Measurements from ENCODE around the gene SYT1. TPM values are rescaled to one million over a fixed set of nuclear protein-coding genes. Genes with fewer than 3 reads are reported as not detected.

The SYT1 gene
- total and polyA plus RNA-seq, 11 donors, result 0.08 to 0.86 (median 0.16) TPM; not detected in 6

- whole genome bisulfite sequencing, 4 donors, result 55 to 76% (median 68%) methylated on average over 1 of the region's 1 CpG
- H3K27ac ChIP-seq, result no peak overlapping the region
- no peak for ATAC-seq
- intact Hi-C loops (cut with DNase I), result no loop called here
- no peaks in the 10 kb centered on the region for H3K9me3 ChIP-seq
- no peak overlapping the region for H3K4me3 ChIP-seq
- H3K4me1 ChIP-seq, result no peaks in the 10 kb centered on the region
- H3K36me3 ChIP-seq, result no peaks in the 10 kb centered on the region
- H3K27me3 ChIP-seq, result no peaks in the 10 kb centered on the region
- no peak for DNase-seq
- TF ChIP-seq CTCF (IDR thresholded peaks at IDR 0.05), result no peak
- TF ChIP-seq POLR2A (IDR thresholded peaks at IDR 0.05), result no peak
Measured at GRCh38 chr12:79388011-79388410, 523.4 kb downstream of the SYT1 start.

GRCh38 chr12:79393842-79394241 lies 529.3 kb downstream of the SYT1 start:
- no peak overlapping the region for H3K4me3 ChIP-seq
- no peak overlapping the region for H3K27ac ChIP-seq
- 82 to 87% (median 83%) methylated on average over 2 of the region's 2 CpGs for WGBS, 4 donors
- no peak for DNase-seq
- H3K36me3 ChIP-seq, result no peaks in the 10 kb centered on the region
- intact Hi-C loops (cut with DNase I), result no loop called here
- no peak for TF ChIP-seq POLR2A (IDR thresholded peaks at IDR 0.05)
- TF ChIP-seq CTCF (IDR thresholded peaks at IDR 0.05), result no peak
- H3K27me3 ChIP-seq, result no peaks in the 10 kb centered on the region
- ATAC-seq, result no peak
- H3K9me3 ChIP-seq, result no peaks in the 10 kb centered on the region
- H3K4me1 ChIP-seq, result no peaks in the 10 kb centered on the region

- no peak for DNase-seq
- no peaks in the 10 kb centered on the region for H3K9me3 ChIP-seq
- TF ChIP-seq POLR2A (IDR thresholded peaks at IDR 0.05) (no peak), CTCF (IDR thresholded peaks at IDR 0.05) (no peak)
- intact Hi-C loops (cut with DNase I), result no loop called here
- no peaks in the 10 kb centered on the region for H3K36me3 ChIP-seq
- H3K27ac ChIP-seq, result no peak overlapping the region
- no peak for ATAC-seq
- 66 to 73% (median 69%) methylated on average over 2 of the region's 2 CpGs for WGBS, 4 donors
- H3K4me1 ChIP-seq, result no peaks in the 10 kb centered on the region
- no peak overlapping the region for H3K4me3 ChIP-seq
- H3K27me3 ChIP-seq, result no peaks in the 10 kb centered on the region
Measured at GRCh38 chr12:79397609-79398008, 533.0 kb downstream of the SYT1 start.

- no peak overlapping the region for H3K27ac ChIP-seq
- TF ChIP-seq CTCF (IDR thresholded peaks at IDR 0.05), result no peak
- no peak for TF ChIP-seq POLR2A (IDR thresholded peaks at IDR 0.05)
- DNase-seq, result no peak
- ATAC-seq, result no peak
- H3K4me1 ChIP-seq, result no peaks in the 10 kb centered on the region
- intact Hi-C loops (cut with DNase I), result loop anchor here in 5 of 10 donors (10.0 kb wide), 4 partner anchors 334 to 874 kb away; no protein-coding TSS in a partner anchor
- 88 to 94% (median 91%) methylated on average over 3 of the region's 3 CpGs for WGBS, 4 donors
- H3K36me3 ChIP-seq, result no peaks in the 10 kb centered on the region
- no peak overlapping the region for H3K4me3 ChIP-seq
- no peaks in the 10 kb centered on the region for H3K9me3 ChIP-seq
- no peaks in the 10 kb centered on the region for H3K27me3 ChIP-seq
Measured at GRCh38 chr12:79400481-79400880, 535.9 kb downstream of the SYT1 start.
